HG02938 (cell line): ENCODE data around the gene LARGE2.
A peak's percentile ranks its signal among the peaks of the same experiment; 100 is the strongest.
"Not testable (repeated sequence)": the region's sequence is repeated elsewhere in the genome, so short reads cannot be mapped to it uniquely, and the experiment has no call there.

ENCODE experiments used
- ATAC-seq: cut with Tn5 transposase; IDR thresholded peaks from one replicate; pipeline ENCODE4 v1.9.1; 2021; ENCODE audit warnings: mild to moderate bottlenecking, moderate library complexity; ENCODE audit not compliant: unreplicated experiment

The LARGE2 gene

DNA sequence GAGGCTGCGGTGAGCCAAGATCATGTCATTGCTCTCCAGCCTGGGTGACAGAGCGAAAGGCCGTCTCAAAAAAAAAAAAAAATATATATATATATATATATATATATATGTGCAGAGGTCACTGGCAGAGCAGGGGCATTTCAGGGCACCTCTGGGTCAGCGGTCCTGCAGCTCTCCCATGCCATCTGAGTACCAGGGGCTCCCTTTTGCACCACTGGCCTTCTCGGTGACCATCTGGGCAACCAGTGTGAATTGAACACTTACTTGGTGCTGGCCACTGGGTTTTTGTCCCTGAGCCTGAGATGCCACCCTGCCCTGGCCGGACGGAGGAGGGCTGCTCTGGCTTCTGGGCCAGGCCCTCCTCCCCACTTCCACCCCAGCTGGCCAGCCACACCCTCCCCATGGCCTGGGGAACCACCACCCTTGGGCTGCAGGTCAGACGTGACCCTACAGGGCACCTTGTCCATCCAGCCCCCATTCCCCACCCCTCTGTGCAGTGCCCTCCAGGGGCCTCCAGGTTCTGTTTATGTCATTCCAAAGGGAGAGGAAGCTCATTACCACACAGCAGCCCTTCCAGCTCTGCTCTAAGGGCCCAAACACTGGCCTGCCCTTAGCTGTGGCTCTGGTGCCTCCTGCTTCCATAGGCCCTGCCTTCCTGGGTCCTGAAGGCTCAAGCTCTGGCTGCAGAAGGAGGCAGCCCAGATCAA is 26.8 kb upstream of the LARGE2 start:
- no peak for ATAC-seq

DNA sequence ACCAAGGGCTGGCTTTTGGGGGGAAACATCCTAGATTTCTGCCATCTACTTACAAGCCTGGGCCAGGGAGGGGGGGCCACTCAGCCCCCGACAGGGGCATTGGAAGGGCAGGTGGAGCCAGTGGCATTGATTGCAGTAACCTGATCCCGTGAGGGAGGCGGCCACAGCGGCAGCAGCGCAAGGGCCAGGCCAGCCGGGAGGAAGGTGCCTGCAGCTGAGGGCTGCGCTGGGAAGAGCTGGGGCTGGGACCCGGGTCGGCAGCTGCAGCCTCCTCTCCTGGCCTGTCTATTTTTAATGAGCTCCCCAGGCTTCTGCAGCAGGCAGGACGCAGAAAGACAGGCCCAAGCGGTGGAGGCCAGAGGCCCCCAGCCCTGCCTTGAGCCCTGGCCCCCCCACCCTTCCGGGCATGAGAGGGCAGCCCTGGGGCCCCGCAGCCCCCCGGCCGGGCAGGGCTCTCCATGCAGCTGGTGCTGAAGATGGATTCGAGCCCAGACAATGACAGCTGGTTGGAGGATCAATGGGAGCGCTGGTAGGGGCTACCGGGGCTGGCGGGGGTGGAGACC is 26.0 kb upstream of the LARGE2 start:
- ATAC-seq = no peak

DNA sequence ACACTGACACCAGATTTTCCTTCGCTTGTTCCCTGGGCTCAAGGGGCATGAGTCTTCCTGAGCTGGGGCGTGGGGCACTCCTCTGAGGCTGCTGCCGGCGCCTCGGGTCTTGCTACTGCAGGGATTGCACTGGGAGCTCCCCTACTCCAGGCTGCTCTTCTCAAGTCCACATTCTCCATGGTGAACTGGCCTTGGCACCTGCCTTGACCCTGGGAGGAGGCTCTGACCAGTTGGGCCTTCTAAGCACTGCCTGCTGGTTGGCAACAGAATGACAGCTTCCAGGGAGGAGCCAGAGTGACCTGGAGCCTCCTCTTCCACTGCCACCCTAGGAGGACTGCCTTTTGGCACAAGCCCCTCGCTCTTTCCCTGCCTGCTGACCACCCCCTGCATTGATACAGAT is 24.9 kb upstream of the LARGE2 start:
- no peak for ATAC-seq

DNA sequence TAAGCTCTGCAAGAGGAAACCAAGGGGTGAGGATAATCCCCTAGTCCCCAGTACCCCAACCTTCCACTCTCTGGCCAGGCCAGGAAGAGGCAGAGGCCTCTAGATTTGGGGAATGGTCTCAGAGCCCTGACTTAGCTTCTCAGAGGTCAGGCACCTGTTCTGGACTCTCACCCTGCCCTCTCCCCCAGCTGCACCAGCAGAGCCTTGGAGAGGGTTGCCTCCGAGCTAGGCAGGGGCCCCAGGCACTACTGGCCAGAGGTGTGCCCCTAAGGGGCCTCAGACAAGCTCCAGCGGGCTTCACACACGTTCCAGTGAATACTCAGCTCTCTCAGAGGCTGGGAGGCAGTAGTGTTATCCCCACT is 23.4 kb upstream of the LARGE2 start:
- ATAC-seq = no peak

DNA sequence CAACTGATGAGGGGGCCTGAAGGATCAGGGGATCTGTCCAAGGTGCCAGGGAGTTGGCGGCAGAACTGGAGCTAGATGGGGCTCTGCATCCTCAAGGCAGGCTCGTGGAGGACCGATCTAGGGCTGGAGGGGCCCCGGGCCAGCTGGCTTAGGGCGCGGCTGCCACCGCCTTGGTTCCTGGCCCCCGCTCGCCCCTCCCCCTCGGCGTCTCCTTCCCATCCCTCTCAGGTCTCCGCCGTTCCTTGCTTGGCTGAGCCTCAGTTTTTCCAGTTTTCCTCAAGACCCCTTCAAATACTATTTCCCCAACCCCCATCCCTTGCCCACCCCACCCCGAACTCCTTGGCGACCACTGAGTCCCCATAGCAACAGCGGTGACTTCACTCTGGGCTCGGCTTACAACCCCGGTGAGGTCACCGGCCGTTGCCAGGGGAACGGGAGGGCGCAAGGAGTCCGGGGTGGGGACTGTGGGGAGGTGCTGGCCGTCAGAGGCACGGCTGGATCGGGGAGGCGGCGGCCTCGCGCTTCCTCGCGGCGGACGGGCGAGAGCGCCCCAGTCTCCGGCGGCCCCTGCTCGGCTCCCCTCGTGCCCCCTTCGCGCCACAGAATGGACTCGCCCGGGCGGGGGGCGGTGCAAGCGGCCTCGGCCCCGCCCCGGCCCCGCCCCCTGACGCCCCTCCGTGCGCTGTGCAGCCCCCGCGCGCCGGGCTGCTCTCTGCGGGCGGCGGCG is 22.8 kb upstream of the LARGE2 start:
- ATAC-seq = peak; percentile 68

DNA sequence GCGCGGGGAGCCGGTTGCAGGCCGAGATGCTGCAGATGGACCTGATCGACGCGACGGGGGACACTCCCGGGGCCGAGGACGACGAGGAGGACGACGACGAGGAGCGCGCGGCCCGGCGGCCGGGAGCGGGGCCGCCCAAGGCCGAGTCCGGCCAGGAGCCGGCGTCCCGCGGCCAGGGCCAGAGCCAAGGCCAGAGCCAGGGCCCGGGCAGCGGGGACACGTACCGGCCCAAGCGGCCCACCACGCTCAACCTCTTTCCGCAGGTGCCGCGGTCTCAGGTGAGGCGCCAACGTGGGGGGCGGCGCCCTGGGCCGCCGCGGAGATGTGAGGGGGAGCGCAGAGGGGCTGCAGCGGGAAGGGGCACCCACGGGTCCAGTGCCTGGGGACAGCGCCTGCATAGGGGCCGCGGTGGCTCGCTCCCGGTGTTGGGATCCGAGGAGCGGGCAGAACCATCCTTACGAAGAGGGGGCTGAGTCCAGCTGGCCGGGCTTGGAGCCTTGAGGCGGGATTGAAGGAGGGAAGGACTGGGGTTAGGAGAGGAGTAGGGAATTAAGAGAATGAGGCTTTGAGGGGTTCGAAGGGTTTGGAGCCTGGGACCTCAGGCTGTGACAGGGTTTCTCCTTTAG is 22.2 kb upstream of the LARGE2 start:
- not testable (repeated sequence) for ATAC-seq

DNA sequence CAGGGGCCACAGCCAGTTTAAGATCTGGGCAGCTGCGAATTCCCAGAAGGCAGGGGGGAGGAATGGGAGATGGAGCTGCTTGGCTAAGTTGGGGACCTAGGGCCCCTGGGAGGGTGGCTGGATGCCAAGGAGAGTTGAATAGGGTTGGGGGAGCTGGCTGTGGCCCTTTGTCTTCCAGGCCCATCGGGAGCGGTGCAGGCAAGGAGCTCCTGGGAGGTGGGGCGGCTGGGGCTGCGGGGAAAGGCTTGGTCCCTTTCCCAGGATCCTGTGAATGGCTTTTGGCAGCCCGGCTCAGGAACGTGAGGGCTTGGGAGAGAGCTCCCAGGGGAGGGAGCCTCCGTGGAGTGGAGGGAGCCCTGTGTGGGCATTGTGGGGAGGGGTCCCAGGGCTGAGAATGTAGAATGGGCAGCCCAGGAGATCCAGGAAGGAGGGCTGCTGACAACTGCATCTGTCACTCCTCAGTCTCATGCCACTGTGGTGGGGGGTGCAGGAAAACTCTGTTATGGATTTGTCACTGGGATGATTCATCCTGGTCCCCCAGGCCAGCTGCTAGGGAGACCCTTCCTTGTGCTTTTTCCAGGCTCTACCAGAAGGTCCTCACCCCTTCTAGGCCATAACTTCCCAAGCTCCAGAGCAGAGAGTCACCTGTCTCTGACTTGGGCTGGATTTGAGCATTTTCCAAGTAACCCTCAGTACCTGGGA is 21.4 kb upstream of the LARGE2 start:
- no peak for ATAC-seq

DNA sequence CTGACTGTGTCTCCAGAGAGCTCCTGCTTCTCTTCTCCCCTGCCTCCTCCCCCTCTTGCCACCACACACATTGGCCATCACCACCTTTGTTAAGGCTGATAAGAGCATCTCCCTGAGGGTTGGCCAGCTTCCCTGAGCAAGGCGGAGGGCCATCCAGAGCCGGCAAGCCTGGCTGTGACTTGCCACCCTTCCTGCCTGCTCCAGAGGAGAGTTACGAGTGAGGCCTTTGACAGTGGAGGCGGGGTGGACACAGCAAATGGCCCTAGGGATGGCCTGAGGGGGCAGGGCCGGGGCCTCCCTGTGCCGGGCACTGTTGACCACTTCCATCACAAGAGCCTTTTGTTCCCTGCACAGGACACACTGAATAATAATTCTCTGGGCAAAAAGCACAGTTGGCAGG is 20.8 kb upstream of the LARGE2 start:
- no peak for ATAC-seq

DNA sequence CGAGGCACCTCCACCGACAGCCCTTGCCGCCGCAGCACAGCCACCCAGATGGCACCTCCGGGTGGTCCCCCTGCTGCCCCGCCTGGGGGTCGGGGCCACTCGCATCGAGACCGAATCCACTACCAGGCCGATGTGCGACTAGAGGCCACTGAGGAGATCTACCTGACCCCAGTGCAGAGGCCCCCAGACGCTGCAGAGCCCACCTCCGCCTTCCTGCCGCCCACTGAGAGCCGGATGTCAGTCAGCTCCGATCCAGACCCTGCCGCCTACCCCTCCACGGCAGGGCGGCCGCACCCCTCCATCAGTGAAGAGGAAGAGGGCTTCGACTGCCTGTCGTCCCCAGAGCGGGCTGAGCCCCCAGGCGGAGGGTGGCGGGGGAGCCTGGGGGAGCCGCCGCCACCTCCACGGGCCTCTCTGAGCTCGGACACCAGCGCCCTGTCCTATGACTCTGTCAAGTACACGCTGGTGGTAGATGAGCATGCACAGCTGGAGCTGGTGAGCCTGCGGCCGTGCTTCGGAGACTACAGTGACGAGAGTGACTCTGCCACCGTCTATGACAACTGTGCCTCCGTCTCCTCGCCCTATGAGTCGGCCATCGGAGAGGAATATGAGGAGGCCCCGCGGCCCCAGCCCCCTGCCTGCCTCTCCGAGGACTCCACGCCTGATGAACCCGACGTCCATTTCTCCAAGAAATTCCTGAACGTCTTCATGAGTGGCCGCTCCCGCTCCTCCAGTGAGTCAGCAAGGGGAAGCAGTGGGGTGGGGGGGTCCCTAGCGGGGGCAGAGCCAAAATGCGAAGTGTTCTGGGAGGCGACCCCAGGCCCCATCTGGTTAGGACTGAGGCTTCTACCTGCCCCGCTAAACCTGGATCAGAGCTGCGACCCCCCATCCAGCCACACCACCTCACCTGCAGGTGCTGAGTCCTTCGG is 19.7 kb upstream of the LARGE2 start:
- no peak for ATAC-seq

DNA sequence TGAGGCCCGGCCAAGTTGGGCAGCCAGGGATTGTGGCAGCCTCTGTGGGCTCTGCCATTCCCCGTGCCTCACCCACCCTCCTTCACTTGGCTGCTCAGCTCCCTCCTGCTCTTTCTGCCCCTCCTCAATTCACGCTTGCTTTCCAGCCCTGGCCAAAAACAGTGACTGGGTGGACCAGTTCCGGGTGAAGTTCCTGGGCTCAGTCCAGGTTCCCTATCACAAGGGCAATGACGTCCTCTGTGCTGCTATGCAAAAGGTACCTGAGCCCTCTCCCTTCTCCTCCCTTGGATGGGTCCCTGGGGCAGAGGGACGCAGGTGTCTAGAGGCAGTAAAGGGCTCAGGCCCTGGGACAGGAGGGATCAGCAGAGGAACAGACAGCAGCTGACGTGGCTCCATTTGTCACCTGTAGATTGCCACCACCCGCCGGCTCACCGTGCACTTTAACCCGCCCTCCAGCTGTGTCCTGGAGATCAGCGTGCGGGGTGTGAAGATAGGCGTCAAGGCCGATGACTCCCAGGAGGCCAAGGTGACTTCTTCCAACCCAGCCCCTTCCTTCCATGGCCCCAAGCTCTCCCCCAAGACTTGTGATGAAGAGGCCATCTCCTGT is 18.0 kb upstream of the LARGE2 start:
- no peak for ATAC-seq

DNA sequence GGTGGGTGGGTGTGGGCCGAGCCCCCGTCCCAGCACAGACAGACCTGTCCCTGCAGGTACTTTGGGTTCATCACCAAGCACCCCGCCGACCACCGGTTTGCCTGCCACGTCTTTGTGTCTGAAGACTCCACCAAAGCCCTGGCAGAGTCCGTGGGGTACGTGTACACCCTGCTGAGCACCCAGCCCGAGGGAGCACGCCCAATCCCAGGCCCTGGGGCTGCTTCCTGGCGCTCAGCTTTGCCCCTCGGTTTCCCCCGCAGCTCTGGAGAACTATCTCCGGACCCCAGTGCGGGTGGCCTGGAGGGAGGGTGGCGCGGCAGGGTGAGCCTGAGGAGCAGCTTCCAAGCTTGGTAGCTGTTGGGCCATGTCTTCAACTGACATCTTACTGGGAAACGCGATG is 17.4 kb upstream of the LARGE2 start:
- ATAC-seq = no peak

DNA sequence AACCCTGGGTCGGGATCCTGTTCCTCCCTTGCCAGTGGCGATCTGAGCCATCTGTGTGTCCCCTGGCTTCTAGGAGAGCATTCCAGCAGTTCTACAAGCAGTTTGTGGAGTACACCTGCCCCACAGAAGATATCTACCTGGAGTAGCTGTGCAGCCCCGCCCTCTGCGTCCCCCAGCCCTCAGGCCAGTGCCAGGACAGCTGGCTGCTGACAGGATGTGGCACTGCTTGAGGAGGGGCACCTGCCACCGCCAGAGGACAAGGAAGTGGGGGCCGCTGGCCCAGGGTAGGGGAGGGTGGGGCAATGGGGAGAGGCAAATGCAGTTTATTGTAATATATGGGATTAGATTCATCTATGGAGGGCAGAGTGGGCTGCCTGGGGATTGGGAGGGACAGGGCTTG is 16.9 kb upstream of the LARGE2 start:
- not testable (repeated sequence) for ATAC-seq

DNA sequence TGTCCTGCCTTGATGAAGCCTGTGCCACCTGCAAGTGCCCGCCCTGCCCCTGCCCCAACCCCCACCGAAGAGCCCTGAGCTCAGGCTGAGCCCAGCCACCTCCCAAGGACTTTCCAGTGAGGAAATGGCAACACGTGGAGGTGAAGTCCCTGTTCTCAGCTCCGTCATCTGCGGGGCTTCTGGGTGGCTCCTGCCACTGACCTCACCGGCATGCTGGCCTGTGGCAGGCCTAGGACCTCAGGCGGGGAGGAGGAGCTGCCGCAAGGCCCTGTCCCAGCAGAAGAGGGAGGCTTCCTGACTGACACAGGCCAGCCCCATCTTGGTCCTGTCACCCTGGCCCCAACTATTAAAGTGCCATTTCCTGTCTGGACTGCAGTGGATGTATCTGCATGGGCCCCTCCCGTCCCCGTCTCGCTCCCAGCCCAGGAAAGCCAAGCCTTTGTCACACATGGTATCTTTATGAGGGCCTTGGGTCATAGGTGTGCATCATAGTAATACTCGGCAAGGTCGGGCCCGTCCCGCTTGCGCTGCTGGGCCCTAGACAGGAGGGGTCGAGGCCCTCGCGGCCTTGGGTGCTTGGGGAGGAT is 16.3 kb upstream of the LARGE2 start:
- ATAC-seq = no peak

DNA sequence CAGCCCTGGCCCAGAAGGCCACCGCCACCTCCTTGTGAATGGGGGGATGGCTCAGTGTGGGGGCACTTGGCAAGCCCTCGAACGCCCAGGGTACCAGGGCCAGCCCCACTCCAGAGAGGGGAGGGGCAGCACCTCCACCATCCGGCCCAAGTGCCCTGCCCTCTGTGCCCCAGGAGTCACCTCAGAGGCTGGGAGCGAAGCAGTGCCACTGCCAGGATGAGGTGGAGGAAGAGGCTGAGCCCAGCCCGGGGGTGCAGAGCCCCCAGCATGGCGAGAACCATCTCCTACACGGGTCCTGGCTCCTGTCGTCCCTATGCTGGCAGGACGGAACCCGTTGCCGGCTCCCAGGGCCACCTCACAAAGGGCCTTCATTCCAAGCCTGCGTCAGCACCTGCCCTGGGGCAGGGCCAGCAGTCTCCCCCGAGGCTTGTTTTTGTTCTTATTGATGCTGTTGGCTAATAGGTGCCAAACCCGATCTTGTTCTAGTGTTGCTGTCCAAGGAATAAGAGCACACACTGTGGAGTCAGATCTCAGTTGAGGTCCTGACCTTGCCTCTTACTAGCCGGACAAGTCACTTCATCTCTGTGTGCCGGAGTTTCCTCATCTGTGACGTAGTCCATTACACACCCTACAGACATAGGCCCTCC is 15.4 kb upstream of the LARGE2 start, which contains the start of gene FREY1:
Gene FREY1 (minus strand): TSS at position 307 of the 647 bp plus-strand sequence. CDS start 26 bp downstream, at position 281.
- no peak for ATAC-seq

DNA sequence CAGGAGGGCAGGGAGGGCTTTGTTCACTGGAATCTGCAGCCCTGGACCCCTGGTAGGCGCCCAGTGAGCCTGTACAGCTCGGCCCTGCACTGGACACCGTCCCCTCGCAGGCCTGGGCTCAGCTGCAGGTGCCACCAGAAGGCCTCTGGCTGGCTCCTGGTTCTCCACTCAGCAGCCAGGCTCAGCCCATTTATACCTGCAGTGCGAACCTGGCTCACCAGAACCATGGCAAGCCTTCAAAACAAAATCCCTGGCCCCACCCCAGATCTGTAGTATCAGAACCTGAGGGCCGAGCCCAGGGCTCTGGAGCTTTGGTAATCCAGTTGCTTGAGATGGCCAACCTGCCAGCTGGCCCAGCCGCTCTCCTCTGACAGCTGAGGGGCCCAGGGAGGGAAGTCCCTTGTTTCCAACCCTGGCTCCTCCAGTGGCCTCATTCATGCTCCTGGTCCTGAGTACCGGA is 14.5 kb upstream of the LARGE2 start:
- ATAC-seq = no peak

DNA sequence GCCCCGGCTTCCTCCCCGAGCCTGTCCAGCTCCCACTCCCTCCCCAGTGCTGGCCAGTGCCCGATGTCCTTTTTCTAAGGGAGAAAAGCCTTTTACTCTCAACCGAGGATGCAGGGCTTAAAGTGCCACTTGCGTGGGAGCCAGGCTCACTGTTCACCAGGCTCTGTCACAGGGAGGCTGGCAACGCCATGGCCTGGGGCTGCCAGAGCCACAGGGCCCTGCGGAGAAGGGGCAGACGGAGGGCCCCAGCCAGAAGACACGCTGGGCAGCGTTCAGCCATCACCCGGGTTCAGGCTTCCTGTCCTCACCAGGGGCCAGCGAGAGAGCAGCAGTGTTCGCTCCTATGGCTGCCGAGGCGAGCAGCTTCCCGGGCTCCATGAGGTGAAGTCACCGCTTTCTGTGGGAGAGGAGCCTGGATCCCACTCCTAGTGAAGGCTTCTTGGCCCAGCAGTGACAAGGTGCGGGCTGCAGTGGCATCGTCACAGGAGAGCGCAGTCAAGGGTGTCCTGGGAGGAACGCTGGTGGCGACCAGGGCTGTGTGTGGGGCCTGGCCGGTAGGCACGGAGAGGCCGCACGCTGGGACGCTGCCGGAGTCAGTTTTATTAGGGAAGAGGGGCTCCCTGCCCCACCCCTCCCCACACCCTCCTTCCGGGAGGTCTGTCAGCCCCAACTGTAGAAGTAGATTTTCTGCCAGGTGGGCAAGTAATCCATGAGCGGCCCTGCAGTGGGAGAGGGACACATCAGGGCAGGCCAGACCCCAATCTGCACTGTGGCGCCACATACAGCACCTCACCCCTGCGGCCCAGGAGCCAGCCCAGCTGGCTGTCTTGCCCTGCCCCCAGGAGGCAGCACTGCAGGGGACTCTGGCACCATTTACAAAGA is 12.6 kb upstream of the LARGE2 start:
- ATAC-seq = no peak

DNA sequence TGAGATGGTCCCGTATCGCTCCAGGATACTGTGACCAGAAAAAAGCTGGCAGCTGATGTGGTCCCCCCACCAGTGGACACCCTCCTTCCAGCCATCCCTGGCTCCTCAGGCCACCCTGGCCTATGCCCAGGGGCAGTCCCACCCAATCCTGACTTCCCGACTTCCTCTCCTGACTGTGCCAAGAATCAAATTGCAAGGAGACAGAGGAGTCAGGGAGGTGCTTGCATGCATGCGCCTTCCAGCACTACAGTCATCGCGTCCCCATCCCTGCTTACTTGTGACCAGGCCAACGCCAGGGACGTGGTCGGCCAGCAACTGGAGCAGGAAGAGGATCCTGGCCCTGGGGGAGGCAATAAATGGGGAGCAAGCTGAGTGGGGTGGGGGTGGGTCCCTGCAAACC is 11.8 kb upstream of the LARGE2 start:
- ATAC-seq = no peak

DNA sequence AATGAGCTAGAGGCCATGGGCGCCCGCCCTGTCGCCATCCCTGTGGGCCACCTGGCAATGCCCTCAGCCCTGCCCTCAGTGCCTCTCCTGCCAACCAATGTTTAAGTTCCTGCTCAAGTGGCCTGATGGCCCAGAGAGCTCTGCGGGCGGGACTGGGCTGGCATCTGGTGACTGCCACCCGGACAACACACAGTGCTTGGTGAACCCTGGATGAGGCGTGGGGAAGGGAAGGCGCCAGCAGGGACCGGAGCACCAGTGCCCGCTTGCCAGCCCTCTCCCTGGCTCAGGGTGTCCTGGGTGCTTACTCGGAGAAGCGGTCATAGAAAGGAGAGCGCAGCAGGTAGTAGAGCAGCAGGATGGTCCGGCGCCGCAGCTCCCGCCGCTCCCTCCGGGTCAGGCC is 8.9 kb upstream of the LARGE2 start:
- no peak for ATAC-seq
